PC-3 (cell line): ENCODE measurements around the gene RASAL2. TPM values are rescaled to one million over a fixed set of nuclear protein-coding genes. Genes with fewer than 3 reads are reported as not detected.

ENCODE experiments used
- ATAC-seq: fragments of 200-7000 bp; cut with Tn5 transposase; 2 replicates; pipeline ENCODE4 v1.9.1; 2020; ENCODE audit warnings: mild to moderate bottlenecking, moderate library complexity
- BruUV-seq: library from RNA; stranded (reverse); fragments of 400-500 nt; replicated peaks from 2 replicates; lab custom pipeline; 2021; lab: Mats Ljungman, UMichigan
- CTCF ChIA-PET: fragments of 300-600 bp; sonication (Branson Sonifier 250); formaldehyde crosslinking; loops from one replicate; lab custom pipeline; 2022; ENCODE audit warnings: antibody characterized with exemption; lab: Charles Lee
- POLR2A ChIA-PET: fragments of 300-600 bp; sonication (Branson Sonifier 250); formaldehyde crosslinking; loops from one replicate; lab custom pipeline; 2022; ENCODE audit warnings: antibody characterized with exemption; ENCODE audit not compliant: unreplicated experiment; lab: Charles Lee
- DNase-seq: peaks from one replicate; pipeline ENCODE4 v3.0.0-alpha.2; 2015
- H2AFZ ChIP-seq: fragments of 300-600 bp; sonication (generic); 2 replicates; pipeline ENCODE4 v1.6.0; 2016; ENCODE audit warnings: antibody characterized with exemption, low read length
- H3F3A ChIP-seq: fragments of 300-600 bp; sonication (generic); one replicate; pipeline ENCODE4 v1.6.0; 2017; ENCODE audit warnings: antibody characterized with exemption, low read length, control low read depth, mild to moderate bottlenecking; ENCODE audit not compliant: unreplicated experiment
- H3K27ac ChIP-seq: fragments of 300-600 bp; sonication (generic); 2 replicates; pipeline ENCODE4 v1.5.1; 2016; ENCODE audit warnings: mild to moderate bottlenecking, low read length
- H3K27me3 ChIP-seq: fragments of 300-600 bp; sonication (generic); 2 replicates; pipeline ENCODE4 v1.6.1; 2016; ENCODE audit warnings: low read length, mixed read lengths
- H3K36me3 ChIP-seq: fragments of 300-600 bp; sonication (generic); 2 replicates; pipeline ENCODE4 v1.6.1; 2016; ENCODE audit warnings: low read depth, mixed run types, low read length, mixed read lengths
- H3K4me1 ChIP-seq: fragments of 300-600 bp; sonication (generic); 2 replicates; pipeline ENCODE4 v1.5.1; 2016; ENCODE audit warnings: low read length; ENCODE audit not compliant: insufficient read depth
- H3K4me2 ChIP-seq: fragments of 300-600 bp; sonication (generic); 2 replicates; pipeline ENCODE4 v1.6.0; 2016; ENCODE audit warnings: low read length
- H3K4me3 ChIP-seq: fragments of 300-600 bp; sonication (generic); 2 replicates; pipeline ENCODE4 v1.5.1; 2016; ENCODE audit warnings: mild to moderate bottlenecking, low read length, mixed read lengths
- H3K79me2 ChIP-seq: fragments of 300-600 bp; sonication (generic); 2 replicates; pipeline ENCODE4 v1.6.1; 2017; ENCODE audit warnings: low read length, mixed read lengths
- H3K9ac ChIP-seq: fragments of 300-600 bp; sonication (generic); 2 replicates; pipeline ENCODE4 v1.6.0; 2016; ENCODE audit warnings: mild to moderate bottlenecking, low read length
- H3K9me2 ChIP-seq: fragments of 300-600 bp; sonication (generic); replicated peaks from 2 replicates; pipeline ENCODE4 v1.6.1; 2016; ENCODE audit warnings: mixed run types, low read length, mixed read lengths
- H3K9me3 ChIP-seq: fragments of 300-600 bp; sonication (generic); 2 replicates; pipeline ENCODE4 v1.6.1; 2016; ENCODE audit warnings: low read length, mixed read lengths
- H4K20me1 ChIP-seq: fragments of 300-600 bp; sonication (generic); 2 replicates; pipeline ENCODE4 v1.6.1; 2016; ENCODE audit warnings: low read length, mixed read lengths
- CTCF ChIP-seq: fragments of 300-600 bp; sonication (generic); conservative IDR thresholded peaks from 2 replicates; pipeline ENCODE4 v1.5.1; 2017; ENCODE audit warnings: antibody characterized with exemption, low read depth, mild to moderate bottlenecking, low read length
- EZH2 ChIP-seq: fragments of 300-600 bp; sonication (generic); IDR thresholded peaks from one replicate; pipeline ENCODE4 v1.6.1; 2017; ENCODE audit warnings: antibody characterized with exemption, mild to moderate bottlenecking, low read length; ENCODE audit not compliant: unreplicated experiment
- EZH2phosphoT487 ChIP-seq: fragments of 300-600 bp; sonication (generic); IDR thresholded peaks from 2 replicates; pipeline ENCODE4 v1.6.1; 2018; ENCODE audit warnings: mild to moderate bottlenecking, antibody characterized with exemption, low read length, borderline replicate concordance
- intact Hi-C: fragments of 100-400 bp; cut with micrococcal nuclease; formaldehyde crosslinking; loops from 2 replicates; pipeline ENCODE4 v1.9.0; 2023
- total RNA-seq: library from RNA; depleted of rRNA; stranded (reverse); fragments of >200 nt; gene quantifications from 2 replicates; pipeline ENCODE4 v1.2.3, GENCODE V29; 2014

The RASAL2 gene
- total RNA-seq, 1 experiment from 2014 or later, result 7.9 TPM

GRCh38 chr1:178093494-178093950, 382 bp upstream of the RASAL2 start:
- H3K4me1 ChIP-seq, result peaks cover 42% of the 10 kb centered on the region
- H4K20me1 ChIP-seq, result no peaks in the 10 kb centered on the region
- H3K79me2 ChIP-seq, result peaks cover 43% of the 10 kb centered on the region
- BruUV-seq, result no TSS peak
- H3K9ac ChIP-seq, result peak overlapping the region; percentile 71
- POLR2A ChIA-PET, result interaction anchor here (0.6 to 0.7 kb wide), 2 partner anchors 75 to 146 kb away, joined by 3 to 5 read pairs; no protein-coding TSS in a partner anchor
- H2AFZ ChIP-seq, result peak overlapping the region; percentile 93
- CTCF ChIA-PET, result no interaction called here
- peak overlapping the region; percentile 54 for H3K27ac ChIP-seq
- H3K9me3 ChIP-seq, result no peaks in the 10 kb centered on the region
- H3F3A ChIP-seq, result no peaks in the 10 kb centered on the region
- no peaks in the 10 kb centered on the region for H3K36me3 ChIP-seq
- DNase-seq (peak; percentile 92), ATAC-seq (peak; percentile 80)
- H3K27me3 ChIP-seq, result no peaks in the 10 kb centered on the region
- no peaks in the 10 kb centered on the region for H3K9me2 ChIP-seq
- H3K4me3 ChIP-seq, result peak overlapping the region; percentile 83
- intact Hi-C loops, result loop anchor here (5.0 kb wide), 1 partner anchor 36 kb away; no protein-coding TSS in a partner anchor
- TF ChIP-seq CTCF, result no peak
- no peak for TF ChIP-seq EZH2
- no peak for TF ChIP-seq EZH2phosphoT487
- peak overlapping the region; percentile 91 for H3K4me2 ChIP-seq

GRCh38 chr1:178094739-178095645, 1.1 kb downstream of the RASAL2 start:
- Histone ChIP-seq H2AFZ (peak overlapping the region; percentile 93), H4K20me1 (no peaks in the 10 kb centered on the region), H3K9me3 (no peaks in the 10 kb centered on the region), H3K27ac (peak overlapping the region; percentile 54), H3K4me2 (peak overlapping the region; percentile 91), H3K4me1 (peaks cover 42% of the 10 kb centered on the region), H3K36me3 (no peaks in the 10 kb centered on the region), H3K27me3 (no peaks in the 10 kb centered on the region), H3F3A (no peaks in the 10 kb centered on the region), H3K9me2 (no peaks in the 10 kb centered on the region), H3K4me3 (peak overlapping the region; percentile 83), H3K9ac (peak overlapping the region; percentile 71), H3K79me2 (peaks cover 58% of the 10 kb centered on the region)
- BruUV-seq, result TSS peak; percentile 59
- ChIA-PET CTCF (interaction anchor here (0.6 to 0.7 kb wide), 2 partner anchors 71 to 195 kb away, joined by 5 to 6 read pairs; no protein-coding TSS in a partner anchor), POLR2A (interaction anchor here (0.5 to 0.6 kb wide), 2 partner anchors 172 to 188 kb away, joined by 3 to 13 read pairs; no protein-coding TSS in a partner anchor)
- intact Hi-C loops, result loop anchor here (2.0 to 5.0 kb wide), 2 partner anchors 38 to 188 kb away; no protein-coding TSS in a partner anchor
- DNase-seq (peak; percentile 33), ATAC-seq (no peak)
- TF ChIP-seq EZH2 (no peak), CTCF (no peak), EZH2phosphoT487 (no peak)
